Uterus (tissue), 4 donors: ENCODE results near the gene WDR5. TPM values are rescaled to one million over a fixed set of nuclear protein-coding genes. Genes with fewer than 3 reads are reported as not detected.

Source experiments
- DNase-seq, 2 donors: peaks; one replicate each; pipeline ENCODE4 v3.0.0-alpha.2; 2019 to 2020
- H3K27ac ChIP-seq, 2 donors: fragments of 200-600 bp; sonication (generic); 1 replicate in 1 of 2; 2 replicates in 1 of 2; pipeline ENCODE4 v1.5.1; 2016 to 2018
- H3K27me3 ChIP-seq, 2 donors: fragments of 200-600 bp; sonication (generic); one replicate each; pipeline ENCODE4 v1.5.1; 2018 to 2019; ENCODE audit warnings: control low read depth in 1 of 2
- H3K36me3 ChIP-seq, 2 donors: fragments of 200-600 bp; sonication (generic); one replicate each; pipeline ENCODE4 v1.5.1; 2019; ENCODE audit warnings: control low read depth in 1 of 2
- H3K4me1 ChIP-seq, 2 donors: fragments of 200-600 bp; sonication (generic); one replicate each; pipeline ENCODE4 v1.5.1; 2018 to 2019; ENCODE audit warnings: control low read depth in 1 of 2
- H3K4me3 ChIP-seq, 2 donors: fragments of 200-600 bp; sonication (generic); 1 replicate in 1 of 2; 2 replicates in 1 of 2; pipeline ENCODE4 v1.5.1; 2018 to 2019; ENCODE audit warnings: mild to moderate bottlenecking in 1 of 2
- H3K9me3 ChIP-seq, 2 donors: fragments of 200-600 bp; sonication (generic); one replicate each; pipeline ENCODE4 v1.5.1; 2019; ENCODE audit warnings: control low read depth in 1 of 2
- POLR2A ChIP-seq, 2 donors: fragments of 450-650 bp; IDR thresholded peaks; one replicate each; pipeline ENCODE4 v1.6.1; 2016; ENCODE audit warnings: antibody characterized with exemption in 2 of 2, mild to moderate bottlenecking in 1 of 2, moderate library complexity in 1 of 2
- intact Hi-C: fragments of 100-400 bp; cut with DNase I; formaldehyde crosslinking; loops from one replicate; pipeline ENCODE4 v1.15.1; 2023; ENCODE audit warnings: low total_unique reads
- total RNA-seq, 4 donors: library from RNA; depleted of rRNA in 3 of 4; stranded (reverse); fragments of >200 nt in 3 of 4; gene quantifications; one replicate each; pipeline versions ENCODE4 v1.1.0 to v1.2.4, GENCODE V29; 2014 to 2023
- TF ChIP-seq, protein P1 (sequence below), 4 experiments: fragments of 200-600 bp in 2 of 4; fragments of 450-650 bp in 2 of 4; sonication (generic) in 2 of 4; IDR thresholded peaks; one replicate each; pipeline ENCODE4 v1.5.1; 2016 to 2019; ENCODE audit warnings: antibody characterized with exemption in 4 of 4, mild to moderate bottlenecking in 2 of 4, moderate library complexity in 1 of 4
- donor health status: DM: yes; HTN: yes; CAD: no.

Gene WDR5
- total RNA-seq, 4 donors from 2014 or later, result 2.9 to 30.5 (median 14.2) TPM

- Histone ChIP-seq H3K9me3 (no peaks in the 10 kb centered on the region), H3K27ac (no peak overlapping the region), H3K27me3 (no peaks in the 10 kb centered on the region), H3K36me3 (no peaks in the 10 kb centered on the region), H3K4me1 (no peaks in the 10 kb centered on the region), H3K4me3 (no peak overlapping the region)
- DNase-seq, result no peak
- TF ChIP-seq POLR2A (IDR thresholded peaks at IDR 0.05), result no peak
- TF ChIP-seq, protein P1, sequence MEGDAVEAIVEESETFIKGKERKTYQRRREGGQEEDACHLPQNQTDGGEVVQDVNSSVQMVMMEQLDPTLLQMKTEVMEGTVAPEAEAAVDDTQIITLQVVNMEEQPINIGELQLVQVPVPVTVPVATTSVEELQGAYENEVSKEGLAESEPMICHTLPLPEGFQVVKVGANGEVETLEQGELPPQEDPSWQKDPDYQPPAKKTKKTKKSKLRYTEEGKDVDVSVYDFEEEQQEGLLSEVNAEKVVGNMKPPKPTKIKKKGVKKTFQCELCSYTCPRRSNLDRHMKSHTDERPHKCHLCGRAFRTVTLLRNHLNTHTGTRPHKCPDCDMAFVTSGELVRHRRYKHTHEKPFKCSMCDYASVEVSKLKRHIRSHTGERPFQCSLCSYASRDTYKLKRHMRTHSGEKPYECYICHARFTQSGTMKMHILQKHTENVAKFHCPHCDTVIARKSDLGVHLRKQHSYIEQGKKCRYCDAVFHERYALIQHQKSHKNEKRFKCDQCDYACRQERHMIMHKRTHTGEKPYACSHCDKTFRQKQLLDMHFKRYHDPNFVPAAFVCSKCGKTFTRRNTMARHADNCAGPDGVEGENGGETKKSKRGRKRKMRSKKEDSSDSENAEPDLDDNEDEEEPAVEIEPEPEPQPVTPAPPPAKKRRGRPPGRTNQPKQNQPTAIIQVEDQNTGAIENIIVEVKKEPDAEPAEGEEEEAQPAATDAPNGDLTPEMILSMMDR (IDR thresholded peaks at IDR 0.05), result no peak
- intact Hi-C loops, result no loop called here
These were observed 20.9 kb downstream of the WDR5 start for GRCh38 chr9:134156564-134157377.

DNA sequence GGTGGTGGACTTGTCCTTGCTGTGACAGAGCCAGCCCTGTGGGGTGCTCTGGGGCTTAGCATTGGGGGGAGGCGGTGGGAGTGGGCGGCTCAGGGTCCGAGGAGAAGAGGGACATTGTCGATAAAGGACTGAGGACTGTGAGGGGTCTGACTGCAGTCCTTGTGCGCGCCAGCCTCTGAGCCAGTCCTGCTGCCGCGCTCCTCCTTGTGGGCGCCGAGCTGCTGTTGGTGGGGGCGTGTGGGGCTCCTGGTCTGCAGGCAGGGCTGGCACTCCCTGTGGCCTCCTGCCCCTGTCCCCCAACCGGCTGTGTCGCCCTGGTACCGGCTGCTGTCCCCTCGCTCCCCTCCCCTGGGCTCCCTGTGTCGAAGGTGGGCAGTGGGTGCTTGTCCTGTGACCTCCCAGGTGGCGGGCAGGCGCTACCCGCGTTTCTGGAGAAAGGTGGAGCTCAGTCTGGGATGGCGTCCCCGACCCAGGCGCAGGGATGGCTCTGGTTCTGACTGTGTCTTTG, 21.6 kb downstream of the WDR5 start:
- Histone ChIP-seq H3K27ac (no peak overlapping the region), H3K36me3 (no peaks in the 10 kb centered on the region), H3K4me1 (no peaks in the 10 kb centered on the region), H3K4me3 (no peak overlapping the region), H3K9me3 (no peaks in the 10 kb centered on the region), H3K27me3 (no peaks in the 10 kb centered on the region)
- no peak for TF ChIP-seq POLR2A (IDR thresholded peaks at IDR 0.05)
- TF ChIP-seq, protein P1 (IDR thresholded peaks at IDR 0.05), result no peak
- intact Hi-C loops, result no loop called here
- no peak for DNase-seq

DNA sequence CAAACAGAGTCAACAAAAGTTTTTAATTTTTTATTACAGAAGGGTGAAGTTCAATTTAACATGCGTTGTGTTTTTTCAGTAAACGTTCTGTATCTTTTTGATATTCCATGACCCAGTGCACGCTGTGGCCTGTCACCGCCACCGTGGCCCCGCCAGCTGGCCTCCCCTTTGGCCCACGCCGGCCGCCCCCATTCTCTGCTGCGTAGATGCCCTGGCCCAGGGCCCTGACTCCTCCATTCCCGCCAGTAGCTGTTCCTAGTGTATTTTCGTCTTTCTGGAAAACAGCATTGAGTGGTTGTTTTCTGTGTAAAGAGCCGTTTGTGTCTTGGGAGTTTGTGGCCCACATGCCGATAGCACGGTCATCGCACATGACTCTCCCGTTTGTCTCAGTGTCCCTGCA, 22.4 kb downstream of the WDR5 start:
- intact Hi-C loops, result no loop called here
- Histone ChIP-seq H3K36me3 (no peaks in the 10 kb centered on the region), H3K27ac (no peak overlapping the region), H3K4me3 (no peak overlapping the region), H3K27me3 (no peaks in the 10 kb centered on the region), H3K9me3 (no peaks in the 10 kb centered on the region), H3K4me1 (no peaks in the 10 kb centered on the region)
- TF ChIP-seq, protein P1 (IDR thresholded peaks at IDR 0.05), result no peak
- TF ChIP-seq POLR2A (IDR thresholded peaks at IDR 0.05), result no peak
- no peak for DNase-seq

DNA sequence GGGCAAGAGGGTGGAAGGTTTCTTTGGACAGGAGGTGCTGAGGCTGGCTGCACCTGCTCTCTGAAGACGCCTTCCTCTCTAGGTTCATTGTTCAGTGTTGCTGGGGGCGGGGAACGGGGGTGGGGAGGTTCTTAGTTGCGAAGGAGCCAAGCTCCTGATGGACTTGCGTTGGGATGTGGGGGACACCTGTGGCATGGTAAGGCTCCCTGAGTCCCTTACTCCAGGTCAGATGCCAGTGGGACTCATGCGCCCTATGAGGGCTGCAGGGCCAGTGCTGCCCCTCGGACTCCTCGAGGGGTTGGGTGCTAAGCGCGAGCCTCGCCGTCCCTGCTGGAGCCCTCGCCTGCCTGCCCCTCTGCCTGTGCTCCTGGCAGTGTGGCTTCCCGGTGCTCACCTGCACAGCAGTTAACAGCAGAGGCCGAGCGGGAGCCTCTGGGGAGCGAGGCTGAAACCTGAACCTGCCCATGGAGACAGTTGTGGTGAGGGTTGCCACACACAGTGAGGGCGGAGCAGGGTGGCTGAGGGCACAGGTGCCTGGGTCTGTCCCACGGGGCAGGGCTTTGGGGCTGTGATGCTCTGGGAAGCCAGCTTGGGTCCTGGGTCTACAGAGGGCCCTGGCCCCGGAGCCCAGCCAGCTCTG, 23.0 kb downstream of the WDR5 start:
- H3K36me3 ChIP-seq, result no peaks in the 10 kb centered on the region
- H3K27ac ChIP-seq, result no peak overlapping the region
- H3K4me1 ChIP-seq, result no peaks in the 10 kb centered on the region
- no peak for DNase-seq
- no peak overlapping the region for H3K4me3 ChIP-seq
- TF ChIP-seq, protein P1 (IDR thresholded peaks at IDR 0.05), result no peak
- no peak for TF ChIP-seq POLR2A (IDR thresholded peaks at IDR 0.05)
- intact Hi-C loops, result no loop called here
- H3K9me3 ChIP-seq, result no peaks in the 10 kb centered on the region
- no peaks in the 10 kb centered on the region for H3K27me3 ChIP-seq
